Stimulated activated CD4-positive, alpha-beta T cell treated with anti-CD3 and anti-CD28 coated beads, Interleukin-4, amount 100 ng/mL, for 24 hours (primary cell): ENCODE data around the gene ZNF236.
A peak's percentile ranks its signal among the peaks of the same experiment; 100 is the strongest.
"Not testable (repeated sequence)": the region's sequence is repeated elsewhere in the genome, so short reads cannot be mapped to it uniquely, and the experiment has no call there.

Experiments used
- DNase-seq: peaks from one replicate; pipeline ENCODE4 v3.0.0-alpha.2; 2020

ZNF236 gene

GRCh38 chr18:76822506-76823160 lies at the start of gene ZNF236:
Gene ZNF236, plus strand, starts transcription at chr18:76822557. Its CDS starts 51 bp downstream, at chr18:76822608.
- DNase-seq = peak; percentile 66

- no peak for DNase-seq
Measured at GRCh38 chr18:76772665-76773064, 49.7 kb upstream of the ZNF236 start.

DNA sequence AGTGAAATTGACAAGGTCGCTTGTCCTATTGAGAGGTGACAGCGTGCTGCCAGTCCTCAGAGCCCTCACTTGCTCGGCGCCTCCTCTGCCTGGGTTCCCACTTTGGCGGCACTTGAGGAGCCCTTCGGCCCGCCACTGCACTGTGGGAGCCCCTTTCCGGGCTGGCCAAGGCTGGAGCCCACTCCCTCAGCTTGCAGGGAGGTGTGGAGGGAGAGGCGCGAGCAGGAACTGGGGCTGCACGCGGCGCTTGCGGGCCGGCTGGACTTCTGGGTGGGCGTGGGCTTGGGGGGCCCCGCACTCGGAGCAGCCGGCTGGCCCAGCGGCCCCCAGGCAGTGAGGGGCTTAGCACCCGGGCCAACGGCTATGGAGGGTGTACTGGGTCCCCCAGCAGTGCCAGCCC lies 45.3 kb upstream of the ZNF236 start:
- DNase-seq = not testable (repeated sequence)

GRCh38 chr18:76783786-76784484 lies 38.4 kb upstream of the ZNF236 start:
- DNase-seq = no peak

- DNase-seq = no peak
Measured at GRCh38 chr18:76785872-76786271, 36.5 kb upstream of the ZNF236 start.

GRCh38 chr18:76788571-76789317 lies 33.6 kb upstream of the ZNF236 start:
- no peak for DNase-seq

- no peak for DNase-seq
Measured at GRCh38 chr18:76791106-76791505, 31.3 kb upstream of the ZNF236 start.

- no peak for DNase-seq
Measured at GRCh38 chr18:76791642-76792041, 30.7 kb upstream of the ZNF236 start.

GRCh38 chr18:76794326-76794725 lies 28.0 kb upstream of the ZNF236 start:
- DNase-seq = no peak

GRCh38 chr18:76801567-76802505 lies 20.5 kb upstream of the ZNF236 start:
- DNase-seq = peak; percentile 38

DNA sequence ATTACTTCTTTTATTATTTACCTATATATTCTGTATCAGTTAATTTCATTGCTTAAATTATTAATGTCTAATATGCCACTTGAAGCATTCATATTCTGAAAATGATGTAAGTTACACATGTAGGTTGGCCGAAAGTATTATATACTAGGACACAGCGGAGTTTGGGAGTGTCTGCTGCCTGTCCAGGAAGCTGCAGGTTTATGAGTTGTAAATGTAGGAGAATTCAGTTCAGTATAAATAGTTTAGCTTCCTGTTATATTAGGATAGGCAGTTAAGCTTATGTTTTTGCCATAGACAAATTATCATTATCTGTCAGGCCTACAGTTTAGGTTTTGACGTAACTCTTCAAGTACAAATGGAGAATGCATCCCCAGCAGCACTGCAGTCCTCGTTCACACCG lies 18.9 kb upstream of the ZNF236 start:
- DNase-seq = no peak

- peak; percentile 79 for DNase-seq
Measured at GRCh38 chr18:76803814-76804213, 18.5 kb upstream of the ZNF236 start.

- no peak for DNase-seq
Measured at GRCh38 chr18:76805221-76805620, 17.1 kb upstream of the ZNF236 start.

- DNase-seq = no peak
Measured at GRCh38 chr18:76806301-76806700, 16.1 kb upstream of the ZNF236 start.

DNA sequence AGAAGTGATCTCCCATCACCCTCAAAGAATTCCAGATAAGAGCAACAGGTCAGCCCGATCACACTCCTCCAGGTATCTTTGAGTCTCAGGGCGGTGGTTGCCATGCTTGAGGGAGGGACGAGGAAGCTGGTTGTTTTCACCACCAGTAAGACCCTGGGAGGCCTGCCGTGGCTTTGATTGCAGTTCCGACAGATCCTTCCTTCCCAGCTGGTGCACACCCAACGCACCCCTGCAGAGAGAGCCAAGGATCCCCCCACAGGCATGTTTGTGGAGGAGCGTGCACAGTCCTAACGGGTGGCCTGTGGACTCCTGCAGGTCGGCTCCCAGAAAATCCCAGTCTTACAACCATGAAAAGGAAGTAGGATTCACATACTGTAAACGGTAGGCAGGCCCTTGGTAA lies 13.8 kb upstream of the ZNF236 start:
- no peak for DNase-seq

DNA sequence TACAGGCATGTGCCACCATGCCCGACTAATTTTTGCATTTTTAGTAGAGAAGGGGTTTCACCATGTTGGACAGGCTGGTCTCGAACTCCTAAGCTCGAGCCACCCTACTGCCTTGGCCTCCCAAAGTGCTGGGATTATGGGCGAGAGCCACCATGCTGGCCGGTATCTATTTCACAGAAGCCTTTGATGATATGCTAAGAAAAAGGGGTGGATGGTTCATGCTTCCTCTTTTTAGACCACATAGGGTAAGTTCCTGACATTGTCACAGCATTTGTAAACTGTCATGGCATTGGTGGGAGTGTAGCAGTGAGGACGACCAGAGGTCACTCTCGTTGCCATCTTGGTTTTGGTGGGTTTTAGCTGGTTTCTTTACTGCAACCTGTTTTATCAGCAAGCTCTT lies 10.8 kb upstream of the ZNF236 start:
- not testable (repeated sequence) for DNase-seq

DNA sequence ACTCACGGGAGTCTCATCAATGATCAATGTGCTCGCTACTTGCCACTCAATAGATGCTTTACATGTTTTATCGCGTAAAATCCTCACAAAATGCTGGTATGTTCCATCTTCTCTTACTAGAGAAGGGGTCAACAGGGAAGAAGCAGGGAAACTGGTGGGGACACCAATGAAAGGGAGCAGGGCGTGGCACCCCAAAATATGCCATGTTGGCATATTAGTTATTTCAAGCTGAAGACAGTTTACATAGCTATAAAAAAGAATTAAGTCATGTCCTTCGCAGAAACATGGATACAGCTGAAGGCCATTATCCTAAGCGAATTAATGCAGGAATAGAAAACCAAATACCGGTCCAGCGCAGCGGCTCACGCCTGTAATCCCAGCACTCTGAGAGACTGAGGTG lies 8.1 kb upstream of the ZNF236 start:
- no peak for DNase-seq

- no peak for DNase-seq
Measured at GRCh38 chr18:76816127-76816526, 6.2 kb upstream of the ZNF236 start.

- DNase-seq = no peak
Measured at GRCh38 chr18:76817888-76818611, 4.3 kb upstream of the ZNF236 start.

- DNase-seq = no peak
Measured at GRCh38 chr18:76819411-76820136, 2.8 kb upstream of the ZNF236 start.

GRCh38 chr18:76821356-76821874 lies 942 bp upstream of the ZNF236 start:
- DNase-seq = no peak
